C4-2B (cell line): Measurements from ENCODE around the gene EIF5B.

Experiments used
- H3K27ac ChIP-seq: fragments of 450-650 bp; 2 replicates; pipeline ENCODE4 v1.5.1; 2017
- ZFX ChIP-seq: fragments of 450-650 bp; IDR thresholded peaks from 2 replicates; pipeline ENCODE4 v1.6.1; 2017
- TF ChIP-seq, protein P1 (sequence below): fragments of 450-650 bp; conservative IDR thresholded peaks from 2 replicates; pipeline ENCODE4 v1.5.1; 2017; ENCODE audit warnings: mild to moderate bottlenecking

EIF5B gene

DNA sequence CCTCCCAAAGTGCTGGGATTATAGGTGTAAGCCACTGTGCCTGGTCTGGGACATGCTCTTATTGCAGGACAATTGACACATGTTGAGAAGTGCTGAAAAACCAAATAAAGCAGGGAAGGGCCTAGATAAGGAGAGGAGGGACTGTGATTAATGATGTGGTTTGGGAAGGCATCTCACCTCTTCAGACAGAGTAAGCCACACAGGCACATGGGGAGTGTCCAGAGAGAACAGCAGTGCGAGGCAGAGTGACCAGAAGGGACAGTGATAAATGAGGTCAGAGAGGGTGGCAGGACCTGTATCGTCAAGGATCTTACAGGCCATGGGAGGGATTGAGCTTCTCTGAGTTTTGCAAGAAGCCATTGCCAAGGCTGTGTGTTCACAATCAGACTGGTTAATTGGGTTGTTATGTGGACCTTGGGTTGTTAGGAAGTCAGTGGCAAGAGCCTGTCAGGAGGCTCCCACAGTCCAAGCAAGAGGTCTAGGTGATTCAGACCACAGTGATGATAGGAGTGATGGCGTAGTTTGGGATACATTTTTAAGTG is 58.5 kb downstream of the EIF5B start:
- TF ChIP-seq, protein P1, sequence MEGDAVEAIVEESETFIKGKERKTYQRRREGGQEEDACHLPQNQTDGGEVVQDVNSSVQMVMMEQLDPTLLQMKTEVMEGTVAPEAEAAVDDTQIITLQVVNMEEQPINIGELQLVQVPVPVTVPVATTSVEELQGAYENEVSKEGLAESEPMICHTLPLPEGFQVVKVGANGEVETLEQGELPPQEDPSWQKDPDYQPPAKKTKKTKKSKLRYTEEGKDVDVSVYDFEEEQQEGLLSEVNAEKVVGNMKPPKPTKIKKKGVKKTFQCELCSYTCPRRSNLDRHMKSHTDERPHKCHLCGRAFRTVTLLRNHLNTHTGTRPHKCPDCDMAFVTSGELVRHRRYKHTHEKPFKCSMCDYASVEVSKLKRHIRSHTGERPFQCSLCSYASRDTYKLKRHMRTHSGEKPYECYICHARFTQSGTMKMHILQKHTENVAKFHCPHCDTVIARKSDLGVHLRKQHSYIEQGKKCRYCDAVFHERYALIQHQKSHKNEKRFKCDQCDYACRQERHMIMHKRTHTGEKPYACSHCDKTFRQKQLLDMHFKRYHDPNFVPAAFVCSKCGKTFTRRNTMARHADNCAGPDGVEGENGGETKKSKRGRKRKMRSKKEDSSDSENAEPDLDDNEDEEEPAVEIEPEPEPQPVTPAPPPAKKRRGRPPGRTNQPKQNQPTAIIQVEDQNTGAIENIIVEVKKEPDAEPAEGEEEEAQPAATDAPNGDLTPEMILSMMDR = no peak
- no peak for TF ChIP-seq ZFX
- H3K27ac ChIP-seq = no peak overlapping the region

DNA sequence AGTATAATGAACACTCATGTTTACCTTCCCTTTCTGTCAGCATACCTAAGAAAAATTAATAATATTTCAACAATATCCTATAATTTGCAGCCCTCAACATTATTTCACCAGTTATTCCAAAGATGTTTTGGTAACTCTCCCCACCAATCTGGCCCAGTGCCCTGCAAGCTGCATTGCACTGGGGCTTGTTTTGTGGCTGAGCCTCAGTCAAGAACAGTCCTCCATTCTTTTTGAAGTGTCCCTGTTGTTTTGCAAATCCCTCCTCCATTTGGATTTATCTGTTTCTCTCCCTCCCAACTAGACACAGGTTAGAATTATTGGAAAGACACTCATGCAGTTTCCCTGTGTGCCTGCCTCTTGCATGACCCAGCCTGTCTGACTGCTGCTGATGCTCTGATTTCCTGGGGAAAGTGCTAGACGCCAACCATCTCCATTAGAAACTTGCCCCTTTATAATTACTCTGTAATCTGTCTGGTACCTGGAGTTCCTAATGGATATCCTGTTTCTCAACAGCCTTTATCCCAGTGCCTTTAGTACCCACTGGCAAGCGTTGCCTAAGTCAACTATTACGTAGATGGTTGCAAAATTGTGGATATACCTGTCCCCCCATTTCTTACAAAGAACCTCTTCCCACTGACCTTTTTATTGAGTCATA is 60.2 kb downstream of the EIF5B start:
- H3K27ac ChIP-seq = no peak overlapping the region
- TF ChIP-seq, protein P1 = no peak
- TF ChIP-seq ZFX = no peak

DNA sequence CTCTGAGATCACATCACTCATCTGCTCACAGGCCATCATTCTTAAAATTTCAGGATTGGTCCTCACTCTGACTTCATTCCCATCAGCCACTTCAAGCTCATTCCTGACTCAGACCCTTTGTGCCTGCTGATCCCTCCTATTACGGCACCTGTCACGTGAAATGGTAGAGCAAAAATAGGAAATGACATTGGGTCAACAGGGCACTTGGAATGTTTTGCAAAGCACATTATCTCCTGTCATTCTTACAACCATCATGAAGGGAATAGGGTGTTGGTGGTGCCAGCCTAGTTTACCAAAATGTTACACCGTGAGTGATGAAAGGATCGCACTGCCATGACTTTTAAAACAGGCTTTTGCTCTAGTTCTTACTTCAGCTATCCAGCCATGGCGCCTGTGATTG is 61.1 kb downstream of the EIF5B start:
- H3K27ac ChIP-seq = no peak overlapping the region
- no peak for TF ChIP-seq ZFX
- TF ChIP-seq, protein P1 = no peak

DNA sequence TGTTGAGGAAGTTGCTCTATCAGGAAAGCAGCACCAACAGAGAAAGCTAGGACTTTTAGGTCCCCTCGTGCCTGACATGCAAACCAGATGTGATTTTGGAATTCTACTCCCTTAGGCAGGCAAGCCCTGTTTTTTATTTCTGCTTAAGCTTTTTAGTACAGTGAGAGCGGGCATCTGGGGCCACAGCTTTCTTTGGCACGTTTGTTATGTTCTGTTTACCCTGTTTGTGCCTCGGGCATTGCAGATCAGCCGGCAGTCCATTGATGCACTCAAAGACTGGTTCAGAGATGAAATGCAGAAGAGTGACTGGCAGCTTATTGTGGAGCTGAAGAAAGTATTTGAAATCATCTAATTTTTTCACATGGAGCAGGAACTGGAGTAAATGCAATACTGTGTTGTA is 61.9 kb downstream of the EIF5B start:
- TF ChIP-seq, protein P1 = no peak
- no peak for TF ChIP-seq ZFX

DNA sequence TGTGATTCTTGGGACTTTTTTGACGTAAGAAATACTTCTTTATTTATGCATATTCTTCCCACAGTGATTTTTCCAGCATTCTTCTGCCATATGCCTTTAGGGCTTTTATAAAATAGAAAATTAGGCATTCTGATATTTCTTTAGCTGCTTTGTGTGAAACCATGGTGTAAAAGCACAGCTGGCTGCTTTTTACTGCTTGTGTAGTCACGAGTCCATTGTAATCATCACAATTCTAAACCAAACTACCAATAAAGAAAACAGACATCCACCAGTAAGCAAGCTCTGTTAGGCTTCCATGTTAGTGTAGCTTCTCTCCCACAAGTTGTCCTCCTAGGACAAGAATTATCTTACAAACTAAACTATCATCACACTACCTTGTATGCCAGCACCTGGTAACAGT is 62.6 kb downstream of the EIF5B start:
- TF ChIP-seq, protein P1 = no peak
- no peak for TF ChIP-seq ZFX
- no peak overlapping the region for H3K27ac ChIP-seq

More for the DNA sequence above, 61.9 kb downstream of the EIF5B start:
- no peak overlapping the region for H3K27ac ChIP-seq

DNA sequence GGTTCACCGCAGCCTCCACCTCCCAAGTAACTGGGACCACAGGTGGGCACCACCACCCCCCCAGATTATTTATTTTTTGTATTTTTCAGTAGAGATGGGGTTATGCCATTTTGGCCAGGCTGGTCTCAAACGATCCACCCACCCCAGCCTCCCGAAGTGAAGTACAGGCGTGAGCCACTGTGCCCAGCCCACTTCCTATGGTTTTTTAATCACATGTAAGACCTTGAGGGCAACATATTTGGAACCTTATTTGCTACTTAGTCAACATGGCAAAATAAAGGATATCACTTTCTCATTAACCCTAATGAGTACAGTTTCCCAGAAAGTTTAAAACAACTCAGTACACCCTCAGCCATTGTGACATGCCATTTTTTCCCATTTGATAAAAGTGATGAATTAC is 64.7 kb downstream of the EIF5B start:
- no peak overlapping the region for H3K27ac ChIP-seq
- TF ChIP-seq, protein P1 = no peak
- TF ChIP-seq ZFX = no peak

DNA sequence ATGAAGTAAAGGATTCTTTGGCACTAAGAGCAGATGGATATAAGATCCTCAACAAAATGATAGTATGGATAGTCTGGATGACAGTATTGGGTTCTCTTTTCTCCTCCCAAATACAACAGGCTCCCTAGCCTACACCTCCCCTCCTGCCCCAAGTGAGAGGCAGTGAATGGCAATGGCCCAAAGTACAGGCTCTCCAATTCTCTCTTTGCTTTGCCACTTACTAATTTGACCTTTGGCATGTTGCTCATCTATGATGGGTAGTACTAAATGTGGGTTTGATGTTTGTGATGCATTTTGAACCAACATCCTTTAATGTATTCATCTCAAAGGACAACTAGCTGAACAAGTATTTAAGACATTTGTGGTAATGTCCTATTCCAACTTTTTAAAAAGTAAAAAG is 65.9 kb downstream of the EIF5B start:
- no peak overlapping the region for H3K27ac ChIP-seq
- no peak for TF ChIP-seq ZFX
- TF ChIP-seq, protein P1 = no peak
